ENCODE results near the gene NRXN3.

NRXN3 gene

GRCh38 chr14:79274641-79275291, 1104.6 kb downstream of the NRXN3 start:
- no peak for DNase-seq (ENCODE audit: low spot score)

GRCh38 chr14:79275292-79275655, 1105.1 kb downstream of the NRXN3 start:
- no peak for FAIRE-seq
- DNase-seq (ENCODE audit: low spot score) = no peak

More at GRCh38 chr14:79274641-79275291, 1104.6 kb downstream of the NRXN3 start:
- no peak for FAIRE-seq

- no peak for DNase-seq (ENCODE audit: low spot score)
- no peak for FAIRE-seq
These were observed 1108.2 kb downstream of the NRXN3 start for GRCh38 chr14:79278286-79278797.

DNA sequence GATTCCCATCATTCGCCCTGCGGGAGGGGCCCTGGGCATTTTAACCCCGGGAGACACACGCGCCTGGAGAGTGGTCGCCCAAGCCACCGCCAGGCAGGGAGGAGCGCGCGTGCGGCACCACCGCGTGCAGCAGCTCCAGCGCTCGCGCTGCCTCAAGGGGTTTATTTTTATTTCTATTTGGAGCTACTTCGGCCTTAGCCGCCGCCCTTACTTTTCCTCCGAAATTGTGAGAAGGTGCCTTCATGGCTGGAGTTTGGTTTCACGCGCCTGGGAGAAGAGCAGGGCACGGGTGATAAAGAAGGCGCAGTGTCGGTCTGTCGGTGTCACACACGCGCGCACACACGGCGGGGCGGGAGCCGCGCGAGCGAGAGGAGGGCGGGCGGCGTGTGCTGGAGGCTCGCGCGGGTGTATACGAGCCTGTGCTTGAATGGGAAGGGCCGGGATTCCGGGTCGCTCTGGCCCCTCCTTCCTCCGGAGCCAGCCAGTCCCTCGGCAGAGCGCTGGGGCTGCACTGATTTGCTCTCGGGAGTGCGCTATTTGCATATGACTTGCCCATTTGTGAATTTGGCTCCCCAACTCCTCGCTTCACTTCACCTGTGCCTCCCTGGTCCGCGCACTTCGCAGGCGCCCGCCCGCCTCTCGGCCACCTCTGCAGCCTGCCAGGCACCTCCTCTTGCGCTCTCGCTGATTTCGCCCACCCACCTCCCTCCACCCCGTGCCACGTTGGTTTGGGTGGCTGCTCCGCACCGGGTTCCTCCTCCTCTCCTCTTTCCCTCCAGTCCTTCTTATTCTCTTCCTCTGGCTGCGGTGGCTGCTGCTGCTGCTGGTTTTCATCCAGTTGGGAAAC, 1108.8 kb downstream of the NRXN3 start:
- peak; percentile 80 for DNase-seq (ENCODE audit: low spot score)
- no peak for FAIRE-seq

DNA sequence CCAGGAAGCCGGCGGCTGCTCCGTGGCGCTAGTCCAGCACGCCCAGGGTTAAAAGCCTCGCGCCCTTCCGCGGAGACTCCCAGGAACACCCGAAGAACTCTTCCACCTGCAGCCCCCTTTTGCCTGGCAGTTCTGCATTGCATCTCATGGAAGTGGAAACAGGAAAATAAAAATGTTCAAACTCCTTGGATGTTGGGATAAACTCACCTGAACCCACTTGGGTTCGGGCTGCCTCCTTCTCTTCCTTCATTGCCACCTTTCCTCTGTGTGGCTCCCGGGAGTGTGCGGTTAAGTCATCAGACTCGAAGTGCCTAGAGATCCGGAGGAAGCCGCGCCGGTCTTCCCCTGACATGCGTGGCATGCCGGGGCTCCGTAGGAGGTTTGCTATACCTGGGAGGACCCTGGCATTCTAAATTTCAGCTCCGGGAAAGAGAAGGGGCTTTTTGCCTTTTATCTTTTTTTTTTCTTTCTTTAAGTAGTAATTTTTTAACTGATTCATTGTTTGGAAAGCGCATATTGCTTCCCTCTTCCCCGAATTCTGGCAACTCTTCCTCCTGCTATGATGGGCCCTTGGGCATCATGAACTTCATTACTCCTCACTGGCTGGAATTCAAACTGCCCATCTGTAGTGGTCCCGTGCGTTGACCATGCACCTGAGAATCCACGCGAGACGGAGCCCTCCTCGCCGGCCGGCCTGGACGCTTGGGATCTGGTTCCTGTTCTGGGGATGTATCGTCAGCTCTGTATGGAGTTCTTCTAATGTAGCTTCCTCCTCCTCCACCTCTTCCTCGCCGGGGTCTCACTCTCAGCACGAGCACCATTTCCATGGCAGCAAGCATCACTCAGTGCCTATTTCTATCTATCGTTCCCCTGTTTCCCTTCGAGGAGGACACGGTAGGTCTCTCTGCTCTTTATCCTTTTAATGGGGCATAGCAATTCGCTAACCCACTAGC, 1109.7 kb downstream of the NRXN3 start:
- DNase-seq (ENCODE audit: low spot score) = peak; percentile 5
- FAIRE-seq = no peak

DNA sequence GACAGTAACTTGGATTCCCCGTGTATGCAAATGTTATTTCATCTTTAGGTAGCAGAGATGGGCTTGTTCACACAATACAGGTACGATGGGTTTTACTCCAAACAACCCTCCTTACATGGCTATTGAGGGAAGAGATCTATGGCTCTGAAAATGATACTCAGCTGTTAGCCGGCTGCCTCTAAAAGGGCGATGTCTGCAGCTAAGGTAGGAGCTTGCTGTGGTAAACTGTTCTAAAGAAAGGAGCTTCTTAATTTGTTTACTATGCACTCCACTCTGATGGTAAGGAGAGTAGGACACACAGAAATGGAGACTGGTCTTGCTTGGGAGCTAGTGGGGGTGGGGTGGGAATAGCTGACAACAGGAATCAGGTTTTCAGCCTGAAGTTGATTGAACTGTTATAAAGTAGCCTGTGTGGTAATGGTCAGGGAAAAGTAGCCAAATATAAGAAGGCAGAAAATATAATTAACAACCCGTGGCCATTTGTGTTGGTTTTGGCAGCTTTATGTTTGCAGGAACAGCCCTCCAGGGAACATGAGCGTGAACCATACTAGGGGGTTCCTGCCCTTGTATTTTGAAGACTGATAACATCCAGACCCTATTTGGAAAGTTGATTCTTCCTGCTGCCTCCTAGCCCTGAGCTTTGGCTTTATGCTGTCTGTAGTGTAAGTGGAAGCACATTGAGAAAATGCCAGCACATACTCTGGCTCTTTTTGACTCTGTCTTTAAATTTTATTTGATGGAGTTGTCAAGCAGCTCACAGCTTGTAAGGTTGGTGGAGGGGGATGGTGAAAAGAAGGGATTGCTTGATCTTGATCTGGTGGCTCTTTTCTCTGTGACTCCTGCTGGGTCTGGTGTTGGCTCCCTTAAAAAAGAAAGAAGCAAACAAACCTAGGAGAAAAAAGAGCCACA, 1111.3 kb downstream of the NRXN3 start:
- DNase-seq (ENCODE audit: low spot score) (no peak), FAIRE-seq (no peak)

DNA sequence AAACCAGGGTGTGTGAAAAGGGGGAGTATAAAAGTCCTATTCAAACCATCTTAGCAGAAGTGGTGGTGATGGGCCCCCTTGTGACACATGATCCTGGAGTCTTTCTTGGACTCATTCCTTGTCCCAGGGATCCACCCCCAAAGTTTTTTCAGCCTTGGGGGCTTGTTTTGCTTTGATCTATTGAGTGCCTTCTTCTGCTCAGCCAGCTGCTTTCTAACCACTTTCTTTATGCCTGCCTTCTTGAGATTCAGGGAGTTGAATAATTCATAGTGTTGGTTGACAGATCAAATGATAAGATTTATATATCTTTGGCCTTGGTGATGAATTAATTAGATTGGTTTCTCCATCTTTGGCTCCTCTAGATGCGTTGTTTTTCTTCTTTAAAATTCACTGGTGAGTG, 1114.4 kb downstream of the NRXN3 start:
- DNase-seq (ENCODE audit: low spot score) (no peak), FAIRE-seq (no peak)

GRCh38 chr14:79285263-79285662, 1115.1 kb downstream of the NRXN3 start:
- no peak for DNase-seq (ENCODE audit: low spot score)
- FAIRE-seq = no peak

DNA sequence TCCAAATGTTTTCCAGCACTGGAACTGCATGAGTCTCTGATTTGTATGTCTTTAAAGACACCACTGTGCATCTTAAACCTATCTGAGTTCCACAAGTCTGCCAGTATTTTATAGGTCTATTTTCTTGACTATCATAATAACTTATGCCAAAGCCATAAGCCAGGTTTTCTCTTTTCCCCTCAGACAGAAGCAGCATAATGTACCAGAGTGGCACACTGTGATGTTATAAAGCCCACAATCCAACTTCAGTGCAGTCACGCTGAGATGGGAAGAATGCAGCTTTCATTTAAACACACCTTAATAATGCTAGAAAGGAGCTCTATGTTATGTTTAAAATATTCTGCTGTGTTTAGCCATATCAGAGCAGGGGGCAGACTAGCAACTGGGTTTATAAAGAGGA, 1117.8 kb downstream of the NRXN3 start:
- DNase-seq (ENCODE audit: low spot score) (no peak), FAIRE-seq (no peak)

- no peak for FAIRE-seq
- no peak for DNase-seq (ENCODE audit: low spot score)
These were observed 1123.5 kb downstream of the NRXN3 start for GRCh38 chr14:79293482-79294177.

GRCh38 chr14:79294499-79294898, 1124.3 kb downstream of the NRXN3 start:
- FAIRE-seq = no peak
- DNase-seq (ENCODE audit: low spot score) = peak; percentile 40

DNA sequence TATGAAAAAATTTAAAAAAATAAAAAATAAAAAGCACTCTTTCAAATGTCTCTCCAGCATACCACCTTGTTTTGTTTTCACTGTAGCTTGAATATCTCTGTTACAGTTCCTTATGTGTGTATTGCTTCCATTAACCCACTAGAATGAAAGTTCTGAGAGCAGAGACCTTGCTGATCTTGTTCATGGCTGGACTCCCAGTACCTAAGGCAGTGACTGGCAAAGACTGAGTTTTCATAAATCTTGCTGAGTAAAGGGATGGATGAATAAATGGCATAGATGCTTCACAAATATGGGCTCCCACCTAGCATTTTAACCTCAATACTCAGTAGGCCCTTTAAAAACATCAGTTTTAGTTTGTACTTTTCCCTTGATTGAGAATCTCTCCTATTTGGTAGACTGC, 1125.2 kb downstream of the NRXN3 start:
- FAIRE-seq (no peak), DNase-seq (ENCODE audit: low spot score) (no peak)

- no peak for FAIRE-seq
- no peak for DNase-seq (ENCODE audit: low spot score)
These were observed 1128.2 kb downstream of the NRXN3 start for GRCh38 chr14:79298373-79298772.

GRCh38 chr14:79299162-79299561, 1129.0 kb downstream of the NRXN3 start:
- DNase-seq (ENCODE audit: low spot score) (no peak), FAIRE-seq (no peak)

DNA sequence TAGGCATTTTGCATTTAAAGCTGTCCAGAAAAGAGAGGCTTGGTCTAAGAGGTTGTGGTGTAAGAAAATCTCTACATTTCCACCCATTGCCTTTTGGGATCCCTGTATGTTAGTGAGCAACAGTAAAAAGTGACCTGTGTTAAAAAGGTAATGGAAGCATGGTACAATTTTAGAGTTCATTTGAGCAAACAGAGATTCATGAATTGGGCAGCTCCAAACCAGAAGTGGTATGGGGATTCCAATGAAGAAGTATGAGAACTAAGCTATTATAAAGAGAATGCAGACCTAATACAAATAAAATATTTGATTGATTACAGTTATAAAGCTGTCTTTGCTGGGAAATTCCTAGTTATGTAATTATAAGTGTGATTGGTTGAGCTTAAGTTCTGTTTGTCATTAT, 1134.1 kb downstream of the NRXN3 start:
- DNase-seq (ENCODE audit: low spot score) = no peak
- no peak for FAIRE-seq

DNA sequence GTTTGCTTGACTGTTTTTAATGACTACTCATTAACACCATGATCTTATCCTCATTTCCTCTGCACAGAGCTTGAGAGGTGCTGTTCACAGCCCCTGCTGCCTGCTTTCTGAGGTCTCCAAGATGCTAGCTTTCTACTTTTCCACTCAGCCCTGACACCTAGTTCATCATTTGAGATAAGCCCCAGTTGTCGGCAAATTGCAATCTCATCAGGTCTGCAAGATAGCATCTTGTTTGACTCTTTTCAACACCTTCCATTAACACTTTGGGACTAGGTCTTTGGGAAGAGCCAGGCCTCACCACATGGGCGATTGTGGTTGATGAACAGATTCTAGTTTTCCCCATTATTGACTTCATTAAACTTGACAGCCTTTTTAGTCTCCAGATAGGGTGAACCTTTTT, 1136.4 kb downstream of the NRXN3 start:
- no peak for FAIRE-seq
- no peak for DNase-seq (ENCODE audit: low spot score)

GRCh38 chr14:79318371-79318770, 1148.2 kb downstream of the NRXN3 start:
- DNase-seq (ENCODE audit: low spot score) (no peak), FAIRE-seq (no peak)

- no peak for DNase-seq (ENCODE audit: low spot score)
- FAIRE-seq = no peak
These were observed 1150.4 kb downstream of the NRXN3 start for GRCh38 chr14:79320561-79320960.

DNA sequence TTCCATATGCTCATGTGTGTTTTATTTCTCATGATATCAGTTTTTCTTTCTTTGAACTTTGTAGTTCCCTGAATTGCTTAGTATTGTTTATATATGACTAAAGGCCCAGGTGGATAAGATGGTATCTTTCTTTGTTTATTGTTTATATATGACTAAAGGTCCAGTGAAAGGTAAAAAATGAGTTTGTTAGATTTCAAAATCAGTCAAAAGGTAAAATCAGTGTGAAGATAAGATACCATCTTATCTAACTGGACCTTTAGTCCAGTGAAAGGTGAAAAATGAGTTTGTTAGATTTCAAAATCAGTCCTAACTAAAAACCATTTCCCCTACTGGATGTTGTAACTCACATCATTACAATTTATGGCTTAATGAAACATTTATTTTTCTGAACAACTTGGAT, 1150.9 kb downstream of the NRXN3 start:
- FAIRE-seq (no peak), DNase-seq (ENCODE audit: low spot score) (no peak)

- FAIRE-seq (no peak), DNase-seq (ENCODE audit: low spot score) (no peak)
These were observed 1154.9 kb downstream of the NRXN3 start for GRCh38 chr14:79325071-79325470.

Data from RCC 7860 (cell line).